PC-3 (cell line): ENCODE results near the gene RBM25.

Experiments
- CTCF ChIP-seq: fragments of 300-600 bp; sonication (generic); conservative IDR thresholded peaks from 2 replicates; pipeline ENCODE4 v1.5.1; 2017; ENCODE audit warnings: antibody characterized with exemption, low read depth, mild to moderate bottlenecking, low read length
- EZH2phosphoT487 ChIP-seq: fragments of 300-600 bp; sonication (generic); IDR thresholded peaks from 2 replicates; pipeline ENCODE4 v1.6.1; 2018; ENCODE audit warnings: mild to moderate bottlenecking, antibody characterized with exemption, low read length, borderline replicate concordance

- TF ChIP-seq CTCF (no peak), EZH2phosphoT487 (no peak)
Measured at GRCh38 chr14:73149753-73150152, 91.4 kb downstream of the RBM25 start.
